ENCODE measurements around the gene CNTNAP2. TPM values are rescaled to one million over a fixed set of nuclear protein-coding genes. Genes with fewer than 3 reads are reported as not detected.

CNTNAP2 gene
- total and polyA plus RNA-seq, 2 of the 8 experiments (the other 6 are each of a cell fraction or from before 2014, with no cell fraction given) = 27.9 to 71.0 TPM

DNA sequence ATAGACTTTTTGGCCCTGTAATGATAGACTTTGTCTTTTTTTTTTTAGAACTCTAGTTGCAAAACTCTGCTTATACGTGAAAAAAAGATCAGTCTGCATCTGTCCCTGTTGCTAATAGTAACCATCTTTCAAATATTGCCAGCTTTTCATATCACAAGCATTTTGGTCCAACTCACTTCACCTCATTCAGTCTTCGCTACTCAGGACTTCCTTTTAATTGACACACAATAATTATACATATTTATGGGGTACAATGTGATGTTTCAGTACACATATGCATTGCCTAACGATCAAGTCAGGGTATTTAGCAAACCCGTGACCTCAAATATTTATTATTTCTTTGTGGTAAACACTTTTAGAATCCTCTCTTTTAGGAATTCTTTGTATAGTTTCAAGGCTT lies 1606.9 kb downstream of the CNTNAP2 start:
- H4K20me1 ChIP-seq (replicated peaks in 1 of 2; ENCODE audit: control insufficient read depth in 1 of 2, insufficient read depth in 2 of 2, low read length in 2 of 2) = no peaks in the 10 kb centered on the region
- 94% methylated on average over 4 of the region's 4 CpGs; no CpG with 5 or more reads in 1 of the 2 experiments for WGBS, 2 experiments (ENCODE audit: extremely low coverage in 1 of 2, insufficient coverage in 1 of 2, insufficient read length in 1 of 2, insufficient replicate concordance in 2 of 2, low coverage in 1 of 2, low lambda C conversion rate in 2 of 2, missing lambda C conversion rate in 1 of 2)
- FAIRE-seq = no peak

More for the DNA sequence above, 1606.9 kb downstream of the CNTNAP2 start:
- no peak overlapping the region for H2BK15ac ChIP-seq (ENCODE audit: low read length)
- no peak overlapping the region for H2AK5ac ChIP-seq (ENCODE audit: low read depth, low read length)
- no peak overlapping the region for H4K5ac ChIP-seq (ENCODE audit: insufficient read length, low read depth, low read length)
- no peak overlapping the region for H3K56ac ChIP-seq (replicated peaks; ENCODE audit: insufficient read length, low read depth, low read length)
- H3K4me1 ChIP-seq (replicated peaks in 1 of 4; ENCODE audit: control insufficient read depth in 3 of 4, insufficient read depth in 4 of 4, low read length in 3 of 4) = no peaks in the 10 kb centered on the region
- H3K4me2 ChIP-seq (ENCODE audit: insufficient read depth in 1 of 2, low read depth in 2 of 2, low read length in 2 of 2) = no peak overlapping the region
- no peak for DNase-seq (ENCODE audit: low read depth in 1 of 2, low spot score in 2 of 2)
- no peak overlapping the region for H2BK20ac ChIP-seq (ENCODE audit: low read length)
- H3K23me2 ChIP-seq (ENCODE audit: low read depth, low read length) = no peaks in the 10 kb centered on the region
- H4K91ac ChIP-seq (replicated peaks; ENCODE audit: insufficient read length, low read length) = no peak overlapping the region
- H2BK5ac ChIP-seq (ENCODE audit: low read depth, low read length) = no peak overlapping the region
- no peak overlapping the region for H2AFZ ChIP-seq (ENCODE audit: low read length)
- H3K27ac ChIP-seq (ENCODE audit: low read depth, low read length) = no peak overlapping the region
- TF ChIP-seq, protein P1, sequence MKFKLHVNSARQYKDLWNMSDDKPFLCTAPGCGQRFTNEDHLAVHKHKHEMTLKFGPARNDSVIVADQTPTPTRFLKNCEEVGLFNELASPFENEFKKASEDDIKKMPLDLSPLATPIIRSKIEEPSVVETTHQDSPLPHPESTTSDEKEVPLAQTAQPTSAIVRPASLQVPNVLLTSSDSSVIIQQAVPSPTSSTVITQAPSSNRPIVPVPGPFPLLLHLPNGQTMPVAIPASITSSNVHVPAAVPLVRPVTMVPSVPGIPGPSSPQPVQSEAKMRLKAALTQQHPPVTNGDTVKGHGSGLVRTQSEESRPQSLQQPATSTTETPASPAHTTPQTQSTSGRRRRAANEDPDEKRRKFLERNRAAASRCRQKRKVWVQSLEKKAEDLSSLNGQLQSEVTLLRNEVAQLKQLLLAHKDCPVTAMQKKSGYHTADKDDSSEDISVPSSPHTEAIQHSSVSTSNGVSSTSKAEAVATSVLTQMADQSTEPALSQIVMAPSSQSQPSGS (IDR thresholded peaks at IDR 0.05; ENCODE audit: low read length) = no peak
- TF ChIP-seq NRF1 (IDR thresholded peaks at IDR 0.05; ENCODE audit: low read depth, low read length) (no peak), SRF (IDR thresholded peaks at IDR 0.05; ENCODE audit: low read depth, low read length) (no peak)
- no peak overlapping the region for H3K4me3 ChIP-seq (ENCODE audit: extremely low read depth in 1 of 4, insufficient read depth in 2 of 4, low read depth in 3 of 4, low read length in 4 of 4)
- no peak overlapping the region for H2BK120ac ChIP-seq (replicated peaks; ENCODE audit: low read depth, low read length)
- ChIA-PET POLR2A (ENCODE audit: partially characterized antibody) (no interaction called here), CTCF (ENCODE audit: partially characterized antibody) (no interaction called here)
- no peaks in the 10 kb centered on the region for H3K36me3 ChIP-seq (ENCODE audit: control insufficient read depth in 2 of 4, insufficient read depth in 4 of 4, low read length in 3 of 4)
- H3K18ac ChIP-seq (ENCODE audit: extremely low read depth, low read length) = no peak overlapping the region
- H3K9me3 ChIP-seq (ENCODE audit: insufficient read depth in 2 of 2, low read depth in 1 of 2, low read length in 1 of 2) = no peaks in the 10 kb centered on the region
- no peaks in the 10 kb centered on the region for H3K79me1 ChIP-seq (ENCODE audit: low read depth, low read length)
- no peaks in the 10 kb centered on the region for H3K79me2 ChIP-seq (ENCODE audit: control insufficient read depth in 1 of 2, insufficient read depth in 2 of 2, low read length in 2 of 2)
- no peak overlapping the region for H3K23ac ChIP-seq (ENCODE audit: insufficient read length)
- H2BK12ac ChIP-seq (ENCODE audit: low read depth, low read length) = no peak overlapping the region
- no peak overlapping the region for H3K4ac ChIP-seq (replicated peaks; ENCODE audit: insufficient read length, low read depth, low read length)
- no peak overlapping the region for H3K14ac ChIP-seq (ENCODE audit: insufficient read length)
- H4K8ac ChIP-seq (ENCODE audit: extremely low read depth, insufficient read depth, low read length) = no peak overlapping the region
- H3K27me3 ChIP-seq (replicated peaks in 1 of 4; ENCODE audit: control insufficient read depth in 3 of 4, extremely low read depth in 1 of 4, insufficient read depth in 3 of 4, low read length in 3 of 4) = no peaks in the 10 kb centered on the region
- no peak overlapping the region for H3K9ac ChIP-seq (replicated peaks in 1 of 4; ENCODE audit: extremely low read depth in 1 of 4, low read depth in 3 of 4, low read length in 3 of 4)
